HG03520 (cell line): Measurements from ENCODE around the gene CDK6.
"Not testable (repeated sequence)": the region's sequence is repeated elsewhere in the genome, so short reads cannot be mapped to it uniquely, and the experiment has no call there.

Experiments used
- ATAC-seq: cut with Tn5 transposase; IDR thresholded peaks from one replicate; pipeline ENCODE4 v1.9.1; 2021; ENCODE audit warnings: mild to moderate bottlenecking, moderate library complexity; ENCODE audit not compliant: unreplicated experiment

Gene CDK6

GRCh38 chr7:92763636-92764423 lies 72.5 kb downstream of the CDK6 start:
- no peak for ATAC-seq

GRCh38 chr7:92762851-92763250 lies 73.5 kb downstream of the CDK6 start:
- no peak for ATAC-seq

- no peak for ATAC-seq
Observed at GRCh38 chr7:92761391-92762097, 74.8 kb downstream of the CDK6 start.

GRCh38 chr7:92758796-92759431 lies 77.5 kb downstream of the CDK6 start:
- ATAC-seq, result no peak

GRCh38 chr7:92757311-92757910 lies 79.0 kb downstream of the CDK6 start:
- ATAC-seq, result not testable (repeated sequence)

- ATAC-seq, result no peak
Observed at GRCh38 chr7:92755680-92756079, 80.7 kb downstream of the CDK6 start.

GRCh38 chr7:92754919-92755581 lies 81.3 kb downstream of the CDK6 start:
- no peak for ATAC-seq

GRCh38 chr7:92753614-92754013 lies 82.8 kb downstream of the CDK6 start:
- ATAC-seq, result no peak

- ATAC-seq, result no peak
Observed at GRCh38 chr7:92751902-92752901, 84.2 kb downstream of the CDK6 start.

GRCh38 chr7:92750946-92751345 lies 85.4 kb downstream of the CDK6 start:
- ATAC-seq, result no peak

- ATAC-seq, result no peak
Observed at GRCh38 chr7:92750447-92750839, 85.9 kb downstream of the CDK6 start.

GRCh38 chr7:92749832-92750446 lies 86.4 kb downstream of the CDK6 start:
- no peak for ATAC-seq

GRCh38 chr7:92749327-92749755 lies 87.0 kb downstream of the CDK6 start:
- no peak for ATAC-seq

GRCh38 chr7:92748495-92748894 lies 87.9 kb downstream of the CDK6 start:
- no peak for ATAC-seq

- ATAC-seq, result no peak
Observed at GRCh38 chr7:92747041-92747835, 89.1 kb downstream of the CDK6 start.

- ATAC-seq, result no peak
Observed at GRCh38 chr7:92745241-92745640, 91.1 kb downstream of the CDK6 start.

GRCh38 chr7:92744180-92744579 lies 92.2 kb downstream of the CDK6 start:
- not testable (repeated sequence) for ATAC-seq

GRCh38 chr7:92742186-92742585 lies 94.2 kb downstream of the CDK6 start:
- ATAC-seq, result no peak
